Measurements from ENCODE around the gene RERE.

RERE gene

DNA sequence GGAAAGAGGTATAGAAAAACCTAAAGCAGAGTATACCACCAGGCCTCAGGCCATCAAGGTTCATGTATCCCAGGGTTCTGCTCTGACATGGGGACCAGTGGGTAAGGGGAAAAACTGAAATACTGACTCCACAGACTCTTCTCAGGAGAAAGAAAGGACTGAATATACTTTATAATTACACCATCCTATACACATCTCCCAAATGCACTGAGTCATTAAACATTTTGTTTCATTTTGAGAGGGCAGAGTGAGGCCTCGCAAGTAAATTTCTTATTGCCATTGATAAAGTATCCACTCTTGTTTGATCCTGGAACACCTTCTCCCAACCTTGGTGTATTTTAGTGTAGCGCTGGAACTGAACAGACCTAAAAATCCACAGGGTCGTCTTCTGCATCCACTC, 251.6 kb downstream of the RERE start:
- DNase-seq = no peak

DNA sequence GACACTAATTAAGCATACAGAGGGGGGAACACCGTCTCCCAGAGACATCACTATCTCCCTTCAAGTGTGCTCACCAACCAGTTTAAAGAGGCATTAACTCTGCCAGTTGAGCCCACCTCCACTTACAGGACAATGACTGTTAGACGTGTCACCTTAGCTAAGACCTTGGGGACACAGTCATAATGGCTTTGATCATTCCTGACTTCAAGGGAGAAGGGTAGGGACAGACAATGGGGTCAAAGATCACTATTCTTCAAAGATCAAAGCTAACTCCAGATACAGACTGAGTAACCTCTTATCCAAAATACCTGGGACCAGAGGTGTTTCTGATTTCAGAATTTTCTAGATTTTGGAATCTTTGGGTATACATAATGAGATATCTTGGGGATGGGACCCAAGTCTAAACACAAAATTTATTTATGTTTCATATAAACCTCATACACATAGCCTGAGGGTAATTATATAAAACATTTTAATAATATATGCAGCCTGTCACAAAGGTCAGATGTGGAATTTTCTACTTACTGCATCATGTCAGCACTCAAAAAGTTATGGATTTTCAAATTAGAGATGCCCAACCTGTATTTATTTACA, 253.4 kb downstream of the RERE start:
- no peak for DNase-seq

DNA sequence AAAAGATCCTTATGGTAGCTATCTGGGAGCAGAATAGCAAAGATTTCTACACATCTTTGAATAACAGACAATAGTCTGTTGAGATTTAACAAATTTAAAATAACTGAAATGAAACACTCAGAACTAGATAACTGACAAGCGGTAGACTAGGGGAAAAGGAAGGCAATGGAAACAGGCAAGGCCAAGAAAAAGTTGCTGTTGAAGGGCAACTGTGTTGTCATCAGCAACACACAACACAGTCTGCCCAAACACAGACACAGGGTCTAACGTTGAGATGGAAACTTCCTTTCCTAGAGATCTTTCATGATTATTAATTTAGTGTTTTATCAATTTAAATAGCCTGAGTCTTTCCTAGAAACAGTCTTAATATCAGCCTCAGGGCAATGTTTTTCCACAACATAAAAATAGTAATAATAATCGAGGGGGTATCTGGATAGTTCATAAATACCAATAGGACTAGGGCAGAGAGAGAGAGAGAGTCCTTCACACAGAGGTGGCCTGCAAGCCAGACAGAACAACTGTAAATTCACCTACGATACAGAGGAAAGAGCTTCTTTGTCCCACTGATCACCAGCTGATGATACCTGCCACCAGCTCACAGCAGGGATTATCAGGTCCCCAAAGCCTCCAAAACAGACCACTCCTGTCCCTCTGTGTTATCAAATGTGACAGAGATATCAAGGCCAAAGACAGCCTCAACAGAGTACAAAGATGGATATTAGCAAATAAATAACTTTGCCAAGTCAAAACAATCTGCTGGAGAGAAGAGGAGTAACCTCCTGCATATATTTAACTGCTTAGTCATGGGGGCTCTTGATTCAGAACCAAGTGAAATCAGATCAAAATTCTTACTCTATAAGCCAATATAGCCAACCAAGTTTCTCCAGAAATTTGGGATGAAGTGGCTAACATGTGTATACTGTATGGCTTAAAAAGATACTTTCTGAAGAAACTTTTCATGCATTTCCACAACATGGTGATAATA, 254.3 kb downstream of the RERE start:
- peak; percentile 49 for DNase-seq

DNA sequence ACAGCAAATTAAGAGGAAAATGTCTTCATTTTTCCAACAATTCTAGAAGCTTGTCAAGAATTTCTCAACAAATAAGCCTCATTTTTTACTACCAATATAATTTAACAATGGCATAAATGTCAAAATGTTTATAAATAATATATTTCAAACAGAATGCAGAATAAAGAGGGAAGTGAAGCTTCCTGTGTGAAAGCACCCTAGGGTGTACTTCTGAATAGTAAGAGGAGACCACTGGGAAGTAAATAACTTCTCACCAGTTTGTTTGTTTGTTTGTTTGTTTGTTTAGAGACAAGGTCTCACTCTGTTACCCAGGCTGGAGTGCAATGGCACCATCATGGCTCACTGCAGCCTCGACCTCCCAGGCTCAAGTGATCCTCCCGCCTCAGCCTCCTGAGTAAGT, 255.2 kb downstream of the RERE start:
- no peak for DNase-seq

DNA sequence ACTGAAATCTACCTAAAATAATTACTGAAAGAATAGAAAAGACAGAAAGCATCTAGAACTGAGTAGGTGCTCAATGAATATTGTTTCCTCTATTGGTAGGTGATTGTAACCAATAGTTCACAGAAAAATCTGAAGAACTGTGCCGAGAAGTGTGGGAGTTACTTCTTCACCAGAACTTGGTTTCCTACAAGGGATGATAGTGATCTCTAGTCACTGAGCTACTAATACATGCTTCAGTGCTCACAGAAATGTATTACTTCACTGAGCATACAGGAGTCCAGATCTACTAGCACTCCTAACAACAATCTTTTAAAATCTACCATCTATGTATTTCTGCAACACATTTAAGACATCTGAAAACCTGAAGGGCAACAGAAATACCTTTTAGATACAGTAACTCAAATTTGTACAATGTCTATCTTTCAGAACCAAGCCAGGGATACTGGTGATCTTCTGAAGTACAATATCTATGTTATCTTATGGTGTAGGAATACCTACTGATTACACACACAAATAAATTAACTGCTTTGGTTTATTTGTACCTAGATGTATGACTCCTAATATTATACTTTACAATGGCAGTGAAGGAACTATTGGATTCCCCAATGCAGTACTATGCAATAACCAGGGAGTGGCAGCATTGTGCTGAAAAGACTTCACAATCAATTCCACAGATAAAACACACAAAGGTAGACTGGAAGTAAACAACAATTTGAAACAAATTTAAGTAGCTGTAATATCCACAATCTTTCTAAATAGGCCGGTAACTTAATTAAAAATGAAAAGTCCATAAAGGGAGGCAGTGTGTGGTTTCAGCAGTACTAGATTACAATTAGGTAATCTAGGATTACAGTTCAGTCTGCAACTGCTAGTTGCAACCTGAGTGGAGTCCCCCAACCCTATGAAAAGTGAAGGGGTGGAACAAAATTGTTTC, 256.6 kb downstream of the RERE start:
- DNase-seq = peak; percentile 52

DNA sequence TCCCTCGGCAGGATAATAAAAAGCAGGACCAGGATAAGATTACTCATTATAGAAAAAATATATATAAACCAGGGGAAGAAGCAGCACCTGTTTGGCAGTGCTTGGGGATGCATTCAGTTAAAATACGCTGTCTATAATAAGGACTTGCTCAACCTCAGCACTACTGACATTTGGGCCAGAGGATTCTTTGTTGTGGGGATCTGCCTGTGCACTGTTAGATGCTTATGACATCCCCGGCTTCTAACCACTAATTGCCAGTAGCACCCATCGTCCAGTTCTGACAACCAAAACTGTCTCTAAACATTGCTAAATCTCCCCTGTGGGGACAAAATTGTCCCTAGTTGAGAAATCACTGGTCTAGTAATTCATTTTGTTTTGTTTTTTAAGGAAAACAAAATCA, 257.4 kb downstream of the RERE start:
- no peak for DNase-seq

DNA sequence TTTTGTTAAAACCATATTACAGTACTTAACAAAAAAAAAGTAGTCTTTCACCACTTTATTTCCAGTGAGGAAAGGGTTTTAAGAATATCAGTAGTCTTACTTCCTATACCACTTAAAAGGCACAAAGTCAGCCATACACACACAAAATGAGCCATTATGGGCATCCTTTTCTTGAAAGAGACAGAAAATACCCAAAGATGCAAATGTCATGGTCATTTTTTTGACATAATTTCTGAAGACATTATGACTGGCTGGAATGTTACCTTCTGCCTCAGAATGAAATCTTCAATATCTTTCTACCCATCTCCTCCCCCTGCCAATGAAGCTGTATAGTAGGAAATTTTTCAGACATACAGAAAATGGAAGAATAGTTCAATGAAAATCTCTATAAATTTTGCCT, 261.9 kb downstream of the RERE start:
- no peak for DNase-seq

DNA sequence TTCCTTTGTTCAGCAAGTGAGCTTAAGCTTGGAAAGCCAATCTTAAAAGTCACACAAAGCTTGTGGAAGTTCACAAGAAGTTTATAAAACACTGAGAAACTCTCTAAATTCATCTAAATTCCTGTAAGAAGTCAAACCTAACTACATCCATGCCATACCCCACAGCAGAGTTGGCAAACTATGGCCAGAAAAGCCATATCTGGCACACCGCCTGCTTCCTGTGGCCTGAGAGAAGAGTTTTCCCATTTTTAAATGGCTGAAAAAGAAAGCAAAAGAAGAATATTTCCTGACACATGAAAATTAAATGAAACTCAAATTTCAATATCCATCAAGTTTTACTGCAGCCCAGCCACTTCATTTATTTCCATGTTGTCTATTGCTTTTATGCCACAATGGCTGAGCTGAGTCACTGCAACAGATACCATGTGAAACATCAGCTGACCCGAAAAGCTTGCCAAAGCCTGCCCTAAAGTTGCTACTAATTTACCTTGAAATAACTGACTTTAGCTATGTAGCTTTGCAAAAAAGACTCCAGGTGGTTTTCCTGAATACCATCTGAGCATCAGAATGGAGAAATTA, 262.4 kb downstream of the RERE start:
- DNase-seq = no peak

DNA sequence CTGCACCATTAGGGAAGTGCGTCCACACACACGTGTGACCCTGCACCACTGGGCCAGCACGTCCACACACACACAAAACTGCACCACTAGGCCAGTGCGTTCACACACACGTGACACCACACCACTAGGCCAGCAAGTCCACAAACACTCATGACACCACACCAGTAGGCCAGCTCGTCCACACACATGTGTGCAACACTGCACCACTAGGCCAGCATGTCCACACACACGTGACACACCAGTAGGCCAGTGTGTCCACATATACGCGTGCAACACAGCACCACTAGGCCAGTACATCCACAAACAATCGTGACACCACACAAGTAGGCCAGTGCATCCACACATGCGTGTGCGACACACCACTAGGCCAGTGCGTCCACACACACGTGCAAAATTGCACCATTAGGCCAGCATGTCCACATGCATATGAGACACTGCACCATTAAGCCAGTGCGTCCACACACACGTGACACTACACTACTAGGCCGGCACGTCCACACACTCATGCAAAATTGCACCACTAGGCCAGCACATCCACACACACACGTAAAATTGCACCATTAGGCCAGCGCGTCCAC, 264.5 kb downstream of the RERE start:
- no peak for DNase-seq

DNA sequence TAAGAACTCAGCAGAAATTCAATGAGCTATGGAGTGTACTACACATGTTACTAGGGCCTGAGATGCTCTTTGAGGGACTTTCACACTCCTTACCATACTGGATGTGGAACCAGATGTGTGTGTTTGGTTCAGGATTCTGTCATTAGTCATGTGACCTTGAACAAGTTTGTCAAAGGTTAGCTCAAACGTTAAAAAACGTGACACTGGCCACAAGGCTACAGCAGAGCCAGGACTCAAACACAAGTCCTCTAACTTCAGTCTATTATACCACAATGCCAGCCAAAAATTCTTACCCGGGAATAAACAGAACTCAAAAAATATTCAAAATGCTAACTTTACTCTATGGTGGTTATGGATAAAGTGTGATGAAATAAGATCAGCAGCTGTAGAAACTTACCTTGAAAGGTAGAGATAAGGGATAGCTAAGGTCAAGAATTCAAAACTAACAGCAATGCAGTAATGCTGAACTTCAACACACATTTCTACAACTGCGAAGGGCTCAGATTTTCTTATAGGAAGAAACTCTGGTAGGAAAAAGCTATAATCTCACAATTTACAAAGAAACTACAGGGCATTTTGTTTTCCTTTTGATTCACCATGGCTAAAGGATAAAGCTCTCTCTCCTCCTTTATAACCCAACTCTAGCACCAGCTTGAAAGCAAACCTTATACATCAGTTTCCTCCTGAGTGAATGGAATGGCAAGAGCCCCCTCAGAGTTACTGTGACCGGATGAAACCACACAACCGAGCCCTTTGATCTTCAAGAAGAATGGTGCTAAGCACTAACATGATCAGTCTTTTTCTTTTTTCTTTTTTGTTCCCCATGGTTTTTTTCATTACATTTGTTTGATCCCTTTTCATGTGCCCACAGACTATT, 265.6 kb downstream of the RERE start:
- no peak for DNase-seq

DNA sequence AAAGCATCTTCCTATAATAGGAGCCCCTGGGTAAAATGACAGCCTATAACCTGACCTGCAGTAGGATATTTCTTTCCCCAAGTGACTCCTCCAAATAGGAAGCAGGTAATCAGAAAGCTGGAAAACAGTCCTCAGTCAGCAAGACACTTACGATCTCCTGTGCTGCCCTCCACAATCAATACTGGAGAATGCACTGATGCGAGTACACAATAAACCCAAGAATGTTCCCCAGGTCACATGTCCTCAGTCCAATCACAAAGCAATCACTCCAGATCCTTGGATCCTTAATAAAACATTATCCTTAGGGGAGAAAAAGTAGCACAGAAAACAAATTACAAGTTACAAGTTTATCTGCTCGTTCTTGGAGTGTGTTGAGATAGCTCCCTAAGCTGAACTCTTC, 266.4 kb downstream of the RERE start:
- DNase-seq = no peak

DNA sequence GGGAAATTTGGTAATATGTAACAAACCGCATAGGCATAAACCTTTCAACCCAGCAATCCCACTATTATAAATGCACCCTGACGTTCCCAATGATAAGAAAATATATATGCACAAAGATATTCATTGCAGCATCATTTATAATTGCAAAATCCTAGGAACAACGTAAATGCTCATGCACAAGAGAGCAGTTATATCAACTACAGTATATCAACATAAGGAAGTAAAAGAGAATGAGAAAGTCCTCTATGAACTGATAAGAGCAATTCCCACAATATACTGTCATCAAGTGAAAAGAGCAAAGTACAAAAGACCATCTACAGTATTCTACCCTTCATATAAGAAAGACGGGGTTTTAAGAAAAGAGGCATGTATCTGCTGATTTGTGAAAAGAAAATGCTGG, 269.6 kb downstream of the RERE start:
- no peak for DNase-seq

DNA sequence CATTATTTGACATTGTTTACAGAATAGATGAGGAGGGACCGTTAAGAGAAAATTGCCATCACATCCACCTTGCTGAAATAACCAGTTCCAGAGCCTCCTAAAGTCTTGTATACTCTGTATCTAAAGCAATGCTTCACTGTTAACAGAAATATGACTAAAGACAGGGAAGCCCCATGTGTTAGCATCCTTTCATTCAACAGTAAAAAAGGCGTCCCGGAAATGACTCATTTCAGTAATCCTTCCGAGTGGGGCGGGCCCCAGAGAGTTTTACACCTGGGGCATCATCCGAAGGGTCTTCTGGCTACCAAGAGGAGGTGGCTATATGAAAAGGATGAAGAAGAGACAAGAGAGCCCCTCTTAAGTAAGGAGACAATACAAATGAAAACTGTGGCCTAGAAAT, 272.4 kb downstream of the RERE start:
- no peak for DNase-seq

DNA sequence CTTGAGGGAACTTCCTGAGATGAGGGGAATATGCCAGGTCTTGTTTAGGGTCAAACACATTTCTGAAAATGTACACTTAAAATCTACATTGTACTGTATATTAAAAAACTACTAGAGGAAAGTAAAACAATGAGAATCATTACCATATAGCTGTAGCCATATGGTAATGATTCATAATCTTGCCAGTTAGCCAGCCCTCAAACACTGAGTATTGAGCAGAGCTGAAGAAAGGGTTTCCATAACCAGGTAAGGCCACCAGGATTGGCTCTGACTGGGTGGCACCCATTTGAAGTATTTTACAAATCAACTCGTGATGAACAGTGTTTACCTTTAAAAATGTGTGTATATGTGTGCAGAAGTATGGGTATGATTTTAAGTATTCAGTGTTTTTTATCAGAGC, 272.8 kb downstream of the RERE start:
- no peak for DNase-seq

DNA sequence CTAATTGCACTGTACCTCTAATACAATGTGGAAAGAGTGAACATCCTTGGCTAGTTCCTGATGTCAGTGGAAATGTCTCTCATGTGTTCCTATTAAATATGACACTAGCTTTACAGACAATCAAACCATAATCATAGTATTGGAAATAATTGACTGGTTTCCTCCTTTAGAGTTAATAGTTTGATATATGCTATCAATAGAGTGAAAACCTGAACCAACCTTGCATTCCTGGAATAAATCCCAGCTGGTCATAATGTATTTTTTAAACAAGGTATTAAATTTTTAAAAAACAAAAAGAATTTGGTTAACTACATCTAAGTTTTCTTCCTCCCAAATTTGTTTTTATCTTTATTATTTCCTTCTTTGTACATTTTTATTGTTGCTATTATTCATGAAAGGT, 273.5 kb downstream of the RERE start:
- no peak for DNase-seq

DNA sequence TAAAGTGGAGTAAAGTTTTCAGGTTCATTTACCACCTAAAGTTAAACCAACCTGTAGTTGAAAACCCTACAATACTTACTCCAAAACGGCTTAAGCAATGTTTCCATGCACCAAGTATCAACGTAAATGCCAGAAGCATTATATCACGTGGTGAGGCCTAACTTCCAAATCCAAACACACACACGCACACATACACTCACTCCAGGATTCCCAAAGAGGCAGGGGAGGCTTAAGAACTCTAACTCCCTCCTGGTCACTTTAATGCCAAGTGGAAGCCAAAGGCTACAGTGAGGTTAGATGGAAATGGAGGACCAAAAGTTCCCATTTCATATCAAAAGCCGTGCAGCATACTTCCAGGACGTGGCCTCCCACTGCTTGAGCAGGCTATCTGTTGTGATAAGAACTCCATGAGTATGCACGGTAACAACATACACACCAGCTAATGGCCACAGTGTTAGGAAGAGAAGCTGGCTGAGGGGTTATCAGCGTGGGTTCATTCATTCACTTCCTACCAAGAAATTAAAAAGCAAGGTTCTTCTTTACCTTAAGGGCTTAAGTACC, 275.4 kb downstream of the RERE start:
- DNase-seq = peak; percentile 47

DNA sequence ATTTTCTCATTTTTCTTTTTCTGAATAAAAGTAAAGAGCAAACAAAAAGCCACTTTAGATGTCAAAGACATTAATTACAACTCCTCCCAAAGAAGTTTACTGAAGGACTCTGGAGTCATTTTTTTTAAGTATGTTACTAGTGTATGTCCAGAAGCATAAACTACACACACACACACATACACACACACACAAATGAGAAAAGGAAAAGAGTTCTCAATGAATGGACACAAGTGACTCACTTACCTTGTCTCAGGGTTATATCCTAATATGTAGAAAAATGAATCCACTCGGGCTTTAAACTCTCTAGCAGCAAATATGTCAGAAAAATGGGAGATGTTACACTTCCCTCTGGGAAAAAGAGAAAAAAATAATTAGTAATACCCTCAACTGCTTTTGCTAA, 276.5 kb downstream of the RERE start:
- DNase-seq = no peak

DNA sequence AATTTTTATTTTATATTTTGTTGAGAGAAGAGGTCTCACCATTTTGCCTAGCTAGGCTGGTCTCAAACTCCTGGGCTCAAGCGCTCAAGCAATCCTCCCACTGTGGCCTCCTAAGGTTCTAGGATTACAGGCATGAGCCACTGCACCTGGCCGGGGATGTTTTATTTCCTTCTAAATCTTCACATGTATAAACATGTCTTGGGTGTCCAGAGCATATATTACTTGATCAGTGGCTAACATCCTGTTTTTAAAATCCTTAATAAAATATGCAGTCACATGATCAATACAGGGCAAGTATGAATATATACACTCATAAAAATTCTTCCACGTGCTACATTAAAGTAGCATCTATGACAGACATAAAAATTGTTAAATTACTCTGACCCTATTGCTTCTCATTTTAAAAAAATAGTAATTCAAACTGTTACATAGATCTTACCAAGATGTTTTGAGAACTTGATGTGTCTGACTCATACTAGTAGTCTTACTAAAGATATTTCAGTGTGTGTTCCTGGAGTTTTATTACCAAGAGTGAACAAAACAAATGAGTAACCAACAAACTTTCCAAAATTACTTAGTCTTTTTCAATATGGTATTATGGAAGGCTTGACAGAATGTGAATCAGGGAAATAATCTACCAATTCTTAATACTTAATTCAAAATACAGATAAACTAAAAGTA, 277.0 kb downstream of the RERE start:
- peak; percentile 79 for DNase-seq

DNA sequence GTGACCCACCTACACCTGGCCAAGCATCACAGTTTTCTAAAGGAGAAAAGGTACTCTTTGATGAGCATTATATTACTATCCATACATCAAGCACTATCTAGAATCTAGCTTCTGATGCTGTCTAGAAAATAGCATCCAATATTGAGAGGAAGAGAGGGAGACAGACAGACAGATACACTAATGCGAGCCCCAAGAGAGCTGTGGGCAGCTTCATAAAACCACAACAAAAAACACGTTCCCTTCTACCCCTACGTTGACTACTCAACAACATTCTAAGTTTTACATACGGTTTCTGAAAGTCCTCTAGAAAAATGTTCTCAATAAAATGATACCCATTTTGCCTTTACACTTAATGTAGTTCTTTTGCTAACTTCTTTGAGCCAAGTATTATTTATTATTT, 277.8 kb downstream of the RERE start:
- DNase-seq = no peak

DNA sequence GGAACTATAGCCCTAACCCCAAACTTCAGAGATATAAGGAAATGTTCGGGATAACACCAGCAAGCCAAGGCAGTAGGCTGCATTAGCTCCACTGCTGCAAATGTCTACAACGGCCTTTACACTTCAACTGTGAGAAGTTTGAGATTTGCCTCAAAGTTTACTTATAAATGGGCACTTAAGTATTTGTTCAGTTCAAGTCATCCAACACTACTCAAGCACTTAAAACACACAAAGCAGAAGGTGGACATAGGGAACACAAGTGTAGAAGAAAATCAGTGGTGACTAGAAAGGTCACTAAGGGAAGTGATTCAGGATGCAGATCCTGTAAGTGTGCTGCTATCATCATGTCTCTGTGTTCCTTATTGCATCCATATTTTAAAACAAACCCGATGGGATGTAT, 278.9 kb downstream of the RERE start:
- DNase-seq = no peak

DNA sequence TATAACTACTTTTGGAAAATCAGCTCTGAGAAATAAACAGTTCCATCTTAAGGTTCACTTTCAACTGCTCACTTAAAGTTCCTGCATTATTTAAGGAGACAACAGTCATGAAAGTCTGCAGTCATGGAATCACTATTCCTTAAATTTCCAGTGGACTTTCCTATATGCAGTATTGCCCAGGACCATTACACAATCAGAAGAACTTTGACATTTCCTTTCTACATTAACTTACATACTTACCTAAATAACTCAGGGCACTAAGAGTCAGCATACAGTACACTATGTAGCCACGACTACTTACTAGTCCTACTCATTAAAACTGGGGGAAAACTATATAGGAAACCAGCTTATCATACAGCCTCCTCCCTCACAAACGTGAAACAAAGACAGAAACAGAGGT, 279.4 kb downstream of the RERE start:
- DNase-seq = no peak

All from fibroblast of skin of right quadriceps (primary cell).